AG10803 (cell line): ENCODE results near the gene GK2.

Experiments used
- DNase-seq: peaks from one replicate; pipeline ENCODE4 v3.0.0; 2010; ENCODE audit warnings: low read depth
- H3K4me3 ChIP-seq: 2 replicates; pipeline ENCODE4 v1.5.1; 2011; ENCODE audit warnings: mild to moderate bottlenecking, low read length, control low read depth
- TF ChIP-seq, protein P1 (sequence below): conservative IDR thresholded peaks from 2 replicates; pipeline ENCODE4 v1.5.1; 2011; ENCODE audit warnings: mild to moderate bottlenecking, low read length, control low read depth, inconsistent platforms

Gene GK2

DNA sequence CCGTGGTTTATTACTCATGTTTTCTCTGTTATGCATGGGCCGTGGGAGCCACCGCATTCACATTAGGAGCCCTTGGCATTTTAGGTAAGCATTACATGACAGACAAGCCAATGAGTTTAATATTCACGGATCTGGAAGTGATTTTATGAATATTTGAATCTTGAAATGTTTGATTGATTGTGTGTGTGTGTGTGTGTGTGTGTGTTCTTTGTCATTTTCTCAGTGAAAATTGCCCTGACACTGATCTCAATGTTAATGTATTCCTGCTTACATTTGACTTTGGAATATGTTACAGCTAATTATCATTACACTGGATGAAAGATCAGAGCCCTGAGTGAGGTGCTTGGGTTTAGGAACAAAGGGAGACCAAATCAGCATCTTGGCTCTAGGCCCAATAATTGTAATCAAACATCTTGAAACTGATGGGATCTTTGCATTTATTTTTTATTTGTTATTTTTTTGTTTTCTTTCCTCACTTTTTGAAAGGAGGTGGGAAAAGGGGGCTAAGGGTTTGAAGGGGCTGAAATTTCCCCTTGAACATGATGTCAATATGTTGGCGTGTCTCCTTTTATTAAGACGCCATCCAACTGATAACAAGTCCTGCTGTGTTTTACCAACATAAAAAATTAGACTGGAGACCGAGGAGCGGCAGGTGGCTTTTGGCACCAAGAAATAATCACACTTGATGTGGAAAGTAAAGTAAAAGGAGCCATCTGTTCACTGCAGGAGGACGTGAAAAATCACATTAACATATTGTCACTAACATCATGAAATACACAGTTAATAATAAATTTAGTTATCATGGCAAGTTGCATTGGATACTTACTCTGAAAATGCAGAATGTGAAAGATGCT is 5.2 kb upstream of the GK2 start:
- DNase-seq, result no peak
- TF ChIP-seq, protein P1, sequence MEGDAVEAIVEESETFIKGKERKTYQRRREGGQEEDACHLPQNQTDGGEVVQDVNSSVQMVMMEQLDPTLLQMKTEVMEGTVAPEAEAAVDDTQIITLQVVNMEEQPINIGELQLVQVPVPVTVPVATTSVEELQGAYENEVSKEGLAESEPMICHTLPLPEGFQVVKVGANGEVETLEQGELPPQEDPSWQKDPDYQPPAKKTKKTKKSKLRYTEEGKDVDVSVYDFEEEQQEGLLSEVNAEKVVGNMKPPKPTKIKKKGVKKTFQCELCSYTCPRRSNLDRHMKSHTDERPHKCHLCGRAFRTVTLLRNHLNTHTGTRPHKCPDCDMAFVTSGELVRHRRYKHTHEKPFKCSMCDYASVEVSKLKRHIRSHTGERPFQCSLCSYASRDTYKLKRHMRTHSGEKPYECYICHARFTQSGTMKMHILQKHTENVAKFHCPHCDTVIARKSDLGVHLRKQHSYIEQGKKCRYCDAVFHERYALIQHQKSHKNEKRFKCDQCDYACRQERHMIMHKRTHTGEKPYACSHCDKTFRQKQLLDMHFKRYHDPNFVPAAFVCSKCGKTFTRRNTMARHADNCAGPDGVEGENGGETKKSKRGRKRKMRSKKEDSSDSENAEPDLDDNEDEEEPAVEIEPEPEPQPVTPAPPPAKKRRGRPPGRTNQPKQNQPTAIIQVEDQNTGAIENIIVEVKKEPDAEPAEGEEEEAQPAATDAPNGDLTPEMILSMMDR, result no peak
- H3K4me3 ChIP-seq, result no peak overlapping the region

DNA sequence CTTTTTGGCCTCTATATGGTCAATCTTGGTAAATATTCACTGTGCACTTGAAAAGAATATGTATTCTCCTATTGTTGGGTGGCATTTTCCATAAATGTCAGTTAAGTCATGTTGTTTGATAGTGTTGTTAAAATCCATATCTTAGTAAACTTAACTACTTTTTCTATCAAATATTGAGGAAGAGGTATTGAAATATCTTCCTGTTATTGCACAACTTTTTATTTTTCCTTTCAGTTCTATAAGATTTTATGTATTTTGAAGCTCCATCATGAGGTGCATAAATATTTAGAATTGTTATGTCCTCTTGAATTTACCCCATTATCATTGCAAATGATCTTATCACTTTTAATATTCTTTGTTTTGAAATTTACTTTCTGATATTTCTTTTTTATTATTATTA is 3.4 kb downstream of the GK2 start:
- H3K4me3 ChIP-seq, result no peak overlapping the region
- DNase-seq, result no peak
- TF ChIP-seq, protein P1, result no peak

DNA sequence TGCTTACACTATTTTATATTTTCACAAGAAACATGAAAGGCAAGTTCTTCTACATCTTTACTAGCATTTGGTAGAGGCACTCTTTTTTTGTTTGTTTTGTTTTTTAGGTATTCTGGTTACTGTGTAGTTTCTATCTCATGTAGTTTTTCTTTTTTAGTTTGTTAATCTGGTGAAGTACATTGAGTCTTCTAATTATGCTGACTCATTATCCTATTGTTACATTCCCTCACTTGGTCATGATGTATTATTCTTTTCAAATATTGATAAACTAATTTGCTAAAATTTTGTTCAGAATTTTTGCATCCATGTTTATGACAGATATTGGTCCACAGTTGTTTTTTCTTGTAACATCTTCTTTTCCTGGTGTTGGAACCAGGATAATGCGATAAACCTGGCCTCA is 4.7 kb downstream of the GK2 start:
- TF ChIP-seq, protein P1, result no peak
- H3K4me3 ChIP-seq, result no peak overlapping the region
- DNase-seq, result no peak

DNA sequence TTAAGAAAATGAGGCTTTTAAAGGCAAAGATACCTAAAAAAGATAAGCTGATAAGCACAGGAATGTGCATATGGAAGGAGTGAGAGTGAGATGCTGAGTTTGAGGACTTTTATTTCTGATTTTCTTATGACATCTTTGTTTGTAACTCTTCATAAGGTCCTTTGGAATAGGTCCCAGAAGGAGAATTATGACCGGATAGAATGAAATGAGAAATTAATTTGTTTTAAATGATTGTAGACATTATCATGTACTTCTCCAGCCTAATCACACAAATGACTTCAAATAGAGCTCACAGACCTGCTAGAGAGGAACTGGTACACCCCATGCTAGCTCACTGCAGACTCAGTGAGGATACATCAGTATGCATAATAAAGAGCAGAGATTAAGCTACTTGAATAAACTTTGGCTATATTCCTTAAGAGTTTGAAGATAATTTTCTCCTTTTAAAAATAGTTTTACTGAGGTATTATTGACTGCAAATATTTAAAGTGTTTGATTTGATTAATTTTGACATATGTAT is 5.6 kb downstream of the GK2 start:
- no peak for DNase-seq
- TF ChIP-seq, protein P1, result no peak
- H3K4me3 ChIP-seq, result no peak overlapping the region

DNA sequence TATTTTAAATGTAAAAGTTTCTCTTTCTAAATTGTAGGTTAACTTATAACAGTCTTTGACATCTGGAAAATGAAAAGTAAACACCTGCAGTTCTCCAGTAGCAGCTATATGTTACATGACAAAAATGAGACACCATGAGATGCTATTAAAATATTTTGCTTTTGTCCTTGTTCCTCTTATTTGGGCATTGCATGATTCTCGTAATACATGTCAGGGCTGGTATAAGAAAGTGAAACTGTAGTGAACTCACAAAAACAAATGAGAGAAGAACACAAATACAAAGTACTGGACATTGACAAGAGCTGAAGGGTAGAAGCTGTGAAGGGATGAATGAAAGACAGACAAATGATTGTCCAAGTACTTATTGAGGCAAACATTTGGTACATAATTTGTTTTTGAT is 9.0 kb downstream of the GK2 start:
- TF ChIP-seq, protein P1, result no peak
- DNase-seq, result no peak
- no peak overlapping the region for H3K4me3 ChIP-seq

DNA sequence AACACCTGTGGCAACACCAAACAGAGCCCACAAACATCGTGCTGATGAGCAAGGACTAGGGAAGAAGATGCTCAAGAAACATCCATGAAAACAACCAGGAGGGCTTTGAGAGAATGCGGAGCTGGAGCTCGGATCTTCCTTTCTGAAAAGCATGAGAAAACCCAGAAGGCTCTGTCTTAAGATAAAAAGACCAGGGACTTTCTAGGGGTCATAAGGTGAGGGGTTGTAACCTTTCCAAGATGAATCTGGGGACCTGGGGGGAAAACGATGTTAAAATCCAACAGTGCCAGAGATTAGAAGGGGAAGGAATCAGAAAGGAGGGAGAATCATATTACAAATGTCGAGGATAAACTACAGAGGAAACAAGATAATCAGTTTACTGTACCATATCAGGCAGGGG is 10.1 kb downstream of the GK2 start:
- TF ChIP-seq, protein P1, result no peak
- DNase-seq, result no peak
- H3K4me3 ChIP-seq, result no peak overlapping the region

DNA sequence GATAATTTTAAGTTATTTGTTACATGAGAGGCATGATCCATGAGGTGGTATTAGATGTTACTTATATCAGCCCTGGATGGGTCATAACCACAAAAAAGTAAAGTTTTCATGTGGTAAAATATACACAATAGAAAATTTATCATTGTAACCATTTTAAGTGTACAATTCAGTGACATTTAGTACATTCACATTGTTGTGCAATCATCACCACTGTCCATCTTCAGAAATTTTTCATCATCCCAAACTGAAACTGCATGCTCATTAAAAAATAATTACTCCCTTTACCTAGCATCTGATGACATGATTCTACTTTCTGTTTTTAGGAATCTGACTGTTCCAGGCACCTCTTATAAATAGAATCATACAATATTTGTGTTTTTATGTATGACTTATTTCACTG is 11.2 kb downstream of the GK2 start:
- TF ChIP-seq, protein P1, result no peak
- no peak for DNase-seq

More for the DNA sequence above, 11.2 kb downstream of the GK2 start:
- H3K4me3 ChIP-seq, result no peak overlapping the region
